ENCODE data around the gene RANBP2.
"Not testable (repeated sequence)": the region's sequence is repeated elsewhere in the genome, so short reads cannot be mapped to it uniquely, and the experiment has no call there.

Gene RANBP2

GRCh38 chr2:108691447-108691846 lies 27.8 kb upstream of the RANBP2 start:
- H3K27me3 ChIP-seq: no peaks in the 10 kb centered on the region
- no peaks in the 10 kb centered on the region for H3K4me1 ChIP-seq
- H3K9ac ChIP-seq: no peak overlapping the region
- no peak overlapping the region for H3K4me2 ChIP-seq
- H3K4me3 ChIP-seq: no peak overlapping the region
- no peak for TF ChIP-seq Cebpa-rat (IDR thresholded peaks at IDR 0.05)
- no peaks in the 10 kb centered on the region for H4K20me1 ChIP-seq
- H3K36me3 ChIP-seq: peaks cover 0 to under 1% (median 0%) of the 10 kb centered on the region in 11 experiments; a peak in 1 of 22 replicates
- H3K27ac ChIP-seq: no peak overlapping the region
- no peaks in the 10 kb centered on the region for H3K9me3 ChIP-seq (replicated peaks in 1 of 11)

GRCh38 chr2:108701208-108701607 lies 18.1 kb upstream of the RANBP2 start:
- H3K4me3 ChIP-seq: no peak overlapping the region
- H3K27ac ChIP-seq: peak overlapping the region in 9 of 11 experiments; percentile 4 to 58 (median 31); a peak in 12 of 22 replicates
- no peaks in the 10 kb centered on the region for H3K36me3 ChIP-seq
- H3K9ac ChIP-seq: peak overlapping the region in 3 of 11 experiments; percentile 23 to 50 (median 46); a peak in 5 of 22 replicates
- no peaks in the 10 kb centered on the region for H3K27me3 ChIP-seq
- no peaks in the 10 kb centered on the region for H4K20me1 ChIP-seq
- H3K4me1 ChIP-seq: peaks cover 16 to 25% (median 18%) of the 10 kb centered on the region in 10 experiments
- peaks cover 0 to 13% (median 5%) of the 10 kb centered on the region in 11 experiments; a peak in 15 of 22 replicates for H3K9me3 ChIP-seq (replicated peaks in 1 of 11)
- peak overlapping the region; percentile 41 to 79 (median 76); a peak in 21 of 22 replicates for H3K4me2 ChIP-seq
- TF ChIP-seq Cebpa-rat (IDR thresholded peaks at IDR 0.05): no peak

GRCh38 chr2:108701806-108702205 lies 17.5 kb upstream of the RANBP2 start:
- Histone ChIP-seq H3K9ac (no peak overlapping the region; a peak in 2 of 22 replicates), H4K20me1 (no peaks in the 10 kb centered on the region), H3K9me3 (replicated peaks in 1 of 11) (peaks cover 5 to 19% (median 11%) of the 10 kb centered on the region in 11 experiments), H3K4me3 (no peak overlapping the region), H3K4me1 (peaks cover 16 to 25% (median 18%) of the 10 kb centered on the region in 10 experiments), H3K36me3 (no peaks in the 10 kb centered on the region), H3K27me3 (no peaks in the 10 kb centered on the region), H3K27ac (peak overlapping the region in 8 of 11 experiments; percentile 15 to 58 (median 38); a peak in 13 of 22 replicates), H3K4me2 (peak overlapping the region; percentile 41 to 79 (median 76); a peak in 20 of 22 replicates)
- TF ChIP-seq Cebpa-rat (IDR thresholded peaks at IDR 0.05): no peak

GRCh38 chr2:108704871-108705270 lies 14.4 kb upstream of the RANBP2 start:
- no peak overlapping the region for H3K27ac ChIP-seq
- no peaks in the 10 kb centered on the region for H4K20me1 ChIP-seq
- H3K36me3 ChIP-seq: no peaks in the 10 kb centered on the region
- no peak overlapping the region for H3K4me3 ChIP-seq
- H3K27me3 ChIP-seq: no peaks in the 10 kb centered on the region
- H3K4me1 ChIP-seq: peaks cover 16 to 25% (median 18%) of the 10 kb centered on the region in 10 experiments
- peaks cover 20 to 34% (median 30%) of the 10 kb centered on the region in 11 experiments for H3K9me3 ChIP-seq (replicated peaks in 1 of 11)
- H3K4me2 ChIP-seq: no peak overlapping the region
- TF ChIP-seq Cebpa-rat (IDR thresholded peaks at IDR 0.05): no peak
- H3K9ac ChIP-seq: no peak overlapping the region

GRCh38 chr2:108707300-108707699 lies 12.0 kb upstream of the RANBP2 start:
- no peak overlapping the region for H3K27ac ChIP-seq
- H3K9ac ChIP-seq: no peak overlapping the region
- H4K20me1 ChIP-seq: no peaks in the 10 kb centered on the region
- H3K4me2 ChIP-seq: no peak overlapping the region
- no peaks in the 10 kb centered on the region for H3K36me3 ChIP-seq
- TF ChIP-seq Cebpa-rat (IDR thresholded peaks at IDR 0.05): no peak
- peaks cover 20 to 34% (median 30%) of the 10 kb centered on the region in 11 experiments for H3K9me3 ChIP-seq (replicated peaks in 1 of 11)
- H3K27me3 ChIP-seq: no peaks in the 10 kb centered on the region
- peaks cover under 1 to 7% (median 2%) of the 10 kb centered on the region in 10 experiments; a peak in 18 of 20 replicates for H3K4me1 ChIP-seq
- no peak overlapping the region for H3K4me3 ChIP-seq

- H3K4me3 ChIP-seq; H3K9me3 ChIP-seq (replicated peaks in 1 of 11); H3K4me2 ChIP-seq; H3K36me3 ChIP-seq; H3K27ac ChIP-seq; H3K9ac ChIP-seq; H3K27me3 ChIP-seq: not testable (repeated sequence)
- Histone ChIP-seq H3K4me1 (peaks cover 10 to 19% (median 15%) of the 10 kb centered on the region in 10 experiments), H4K20me1 (peaks cover 4 to 16% (median 12%) of the 10 kb centered on the region in 11 experiments; a peak in 16 of 22 replicates)
These were observed 2.3 kb upstream of the RANBP2 start for GRCh38 chr2:108716971-108717370.

GRCh38 chr2:108726048-108726447 lies 6.8 kb downstream of the RANBP2 start:
- Histone ChIP-seq H3K4me1 (peaks cover 17 to 44% (median 22%) of the 10 kb centered on the region in 10 experiments), H3K4me2 (peak overlapping the region in 3 of 11 experiments; percentile 31 to 60 (median 35); a peak in 3 of 22 replicates), H4K20me1 (peaks cover 45 to 85% (median 70%) of the 10 kb centered on the region in 11 experiments; a peak in 21 of 22 replicates)
- H3K9me3 ChIP-seq (replicated peaks in 1 of 11); H3K27ac ChIP-seq; H3K4me3 ChIP-seq; H3K9ac ChIP-seq; H3K36me3 ChIP-seq; H3K27me3 ChIP-seq: not testable (repeated sequence)

GRCh38 chr2:108734656-108735055 lies 15.4 kb downstream of the RANBP2 start:
- H3K36me3 ChIP-seq: peaks cover 40 to 68% (median 54%) of the 10 kb centered on the region in 11 experiments
- H3K4me3 ChIP-seq; H3K27me3 ChIP-seq; H3K27ac ChIP-seq; H3K9ac ChIP-seq; H3K4me2 ChIP-seq; H3K4me1 ChIP-seq; H3K9me3 ChIP-seq (replicated peaks in 1 of 11): not testable (repeated sequence)
- H4K20me1 ChIP-seq: peaks cover 0 to 20% (median 2%) of the 10 kb centered on the region in 11 experiments; a peak in 12 of 22 replicates

GRCh38 chr2:108757973-108758372 lies 38.7 kb downstream of the RANBP2 start:
- not testable (repeated sequence) for H3K27ac ChIP-seq; H3K27me3 ChIP-seq; H3K9me3 ChIP-seq (replicated peaks in 1 of 11); H3K4me3 ChIP-seq; H3K9ac ChIP-seq; H3K4me2 ChIP-seq; H4K20me1 ChIP-seq; H3K4me1 ChIP-seq
- peaks cover 31 to 65% (median 46%) of the 10 kb centered on the region in 11 experiments for H3K36me3 ChIP-seq

- H3K9ac ChIP-seq, H3K4me2 ChIP-seq, H3K4me3 ChIP-seq, H3K27me3 ChIP-seq, H3K4me1 ChIP-seq, H4K20me1 ChIP-seq, H3K27ac ChIP-seq: not testable (repeated sequence)
- Histone ChIP-seq H3K36me3 (peaks cover 45 to 70% (median 59%) of the 10 kb centered on the region in 11 experiments), H3K9me3 (replicated peaks in 1 of 11) (peaks cover 0 to 14% (median 0%) of the 10 kb centered on the region in 11 experiments; a peak in 5 of 22 replicates)
These were observed 43.3 kb downstream of the RANBP2 start for GRCh38 chr2:108762618-108763017.

GRCh38 chr2:108766671-108767070 lies 47.4 kb downstream of the RANBP2 start:
- not testable (repeated sequence) for H4K20me1 ChIP-seq, H3K27ac ChIP-seq, H3K4me2 ChIP-seq, H3K4me3 ChIP-seq, H3K27me3 ChIP-seq, H3K4me1 ChIP-seq, H3K9ac ChIP-seq
- peaks cover 48 to 81% (median 70%) of the 10 kb centered on the region in 11 experiments for H3K36me3 ChIP-seq
- peaks cover 0 to 27% (median 11%) of the 10 kb centered on the region in 11 experiments; a peak in 15 of 22 replicates for H3K9me3 ChIP-seq (replicated peaks in 1 of 11)

GRCh38 chr2:108767859-108768258 lies 48.6 kb downstream of the RANBP2 start:
- H3K27me3 ChIP-seq, H3K4me3 ChIP-seq: not testable (repeated sequence)

More at GRCh38 chr2:108767859-108768258, 48.6 kb downstream of the RANBP2 start:
- Histone ChIP-seq H3K36me3 (peaks cover 57 to 89% (median 79%) of the 10 kb centered on the region in 11 experiments), H3K9me3 (replicated peaks in 1 of 11) (peaks cover 0 to 27% (median 11%) of the 10 kb centered on the region in 11 experiments; a peak in 15 of 22 replicates)
- H4K20me1 ChIP-seq, H3K4me1 ChIP-seq, H3K4me2 ChIP-seq, H3K9ac ChIP-seq, H3K27ac ChIP-seq: not testable (repeated sequence)
